ENCODE data around the gene C2orf92. TPM values are rescaled to one million over a fixed set of nuclear protein-coding genes. Genes with fewer than 3 reads are reported as not detected.
A peak's percentile ranks its signal among the peaks of the same experiment; 100 is the strongest.

The C2orf92 gene
- total RNA-seq, 3 donors from 2014 or later (not counting 1 experiment from before 2014, with no cell fraction given), result 13.4 to 20.9 (median 16.1) TPM

GRCh38 chr2:97673915-97674283 is 4.4 kb downstream of the C2orf92 start:
- Mint-ChIP-seq H3K27ac (no peak overlapping the region), H3K4me3 (no peak overlapping the region), H3K27me3 (ENCODE audit: low read depth in 2 of 2) (peaks cover 6 to 22% of the 10 kb centered on the region in 2 donors), H3K4me1 (no peaks in the 10 kb centered on the region), H3K36me3 (no peaks in the 10 kb centered on the region), H3K9me3 (no peaks in the 10 kb centered on the region)
- intact Hi-C loops (cut with micrococcal nuclease), result no loop called here
- Histone ChIP-seq H3K4me3 (ENCODE audit: low read length) (no peak overlapping the region), H3K27ac (ENCODE audit: low read length) (no peak overlapping the region), H3K27me3 (ENCODE audit: control insufficient read depth, insufficient read depth, low read length) (no peaks in the 10 kb centered on the region), H3K9me3 (ENCODE audit: control insufficient read depth, insufficient read depth, low read length) (no peaks in the 10 kb centered on the region), H3K36me3 (ENCODE audit: control insufficient read depth, insufficient read depth, low read length) (no peaks in the 10 kb centered on the region), H3K4me1 (ENCODE audit: control insufficient read depth, insufficient read depth, low read length) (no peaks in the 10 kb centered on the region)
- TF ChIP-seq CTCF (IDR thresholded peaks at IDR 0.05), result no peak
- peak in 1 of 3 donors; percentile 29 for ATAC-seq
- DNase-seq, result no peak
- 30% methylated on average over 8 of the region's 8 CpGs for WGBS (ENCODE audit: insufficient coverage)

- no peaks in the 10 kb centered on the region for H3K36me3 Mint-ChIP-seq
- no peaks in the 10 kb centered on the region for H3K9me3 ChIP-seq (ENCODE audit: control insufficient read depth, insufficient read depth, low read length)
- H3K36me3 ChIP-seq (ENCODE audit: control insufficient read depth, insufficient read depth, low read length), result no peaks in the 10 kb centered on the region
- no peak overlapping the region for H3K4me3 Mint-ChIP-seq
- no peaks in the 10 kb centered on the region for H3K27me3 ChIP-seq (ENCODE audit: control insufficient read depth, insufficient read depth, low read length)
- H3K4me1 ChIP-seq (ENCODE audit: control insufficient read depth, insufficient read depth, low read length), result no peaks in the 10 kb centered on the region
- ATAC-seq (no peak), DNase-seq (no peak)
- H3K4me3 ChIP-seq (ENCODE audit: low read length), result no peak overlapping the region
- H3K4me1 Mint-ChIP-seq, result no peaks in the 10 kb centered on the region
- intact Hi-C loops (cut with micrococcal nuclease), result no loop called here
- WGBS (ENCODE audit: insufficient coverage), result 86% methylated on average over 5 of the region's 5 CpGs
- no peak overlapping the region for H3K27ac ChIP-seq (ENCODE audit: low read length)
- H3K27ac Mint-ChIP-seq, result no peak overlapping the region
- H3K27me3 Mint-ChIP-seq (ENCODE audit: low read depth in 2 of 2), result peaks cover 6 to 29% of the 10 kb centered on the region in 2 donors
- no peak for TF ChIP-seq CTCF (IDR thresholded peaks at IDR 0.05)
- no peaks in the 10 kb centered on the region for H3K9me3 Mint-ChIP-seq
Observed at GRCh38 chr2:97675430-97676113, 6.1 kb downstream of the C2orf92 start.

GRCh38 chr2:97676620-97677019 is 7.1 kb downstream of the C2orf92 start:
- TF ChIP-seq CTCF (IDR thresholded peaks at IDR 0.05), result no peak
- H3K4me1 Mint-ChIP-seq, result no peaks in the 10 kb centered on the region
- no peak for ATAC-seq
- 100% methylated on average over 1 of the region's 1 CpG for WGBS (ENCODE audit: insufficient coverage)
- Histone ChIP-seq H3K4me1 (ENCODE audit: control insufficient read depth, insufficient read depth, low read length) (no peaks in the 10 kb centered on the region), H3K9me3 (ENCODE audit: control insufficient read depth, insufficient read depth, low read length) (no peaks in the 10 kb centered on the region), H3K27me3 (ENCODE audit: control insufficient read depth, insufficient read depth, low read length) (no peaks in the 10 kb centered on the region), H3K27ac (ENCODE audit: low read length) (no peak overlapping the region), H3K36me3 (ENCODE audit: control insufficient read depth, insufficient read depth, low read length) (no peaks in the 10 kb centered on the region), H3K4me3 (ENCODE audit: low read length) (no peak overlapping the region)
- H3K36me3 Mint-ChIP-seq, result no peaks in the 10 kb centered on the region
- intact Hi-C loops (cut with micrococcal nuclease), result no loop called here
- H3K27me3 Mint-ChIP-seq (ENCODE audit: low read depth in 2 of 2), result peaks cover 6 to 29% of the 10 kb centered on the region in 2 donors
- DNase-seq, result no peak
- H3K4me3 Mint-ChIP-seq, result no peak overlapping the region
- H3K27ac Mint-ChIP-seq, result no peak overlapping the region
- H3K9me3 Mint-ChIP-seq, result no peaks in the 10 kb centered on the region

- H3K27ac Mint-ChIP-seq, result no peak overlapping the region
- intact Hi-C loops (cut with micrococcal nuclease), result no loop called here
- TF ChIP-seq CTCF (IDR thresholded peaks at IDR 0.05), result no peak
- no peak for ATAC-seq
- no peak overlapping the region for H3K27ac ChIP-seq (ENCODE audit: low read length)
- H3K4me3 ChIP-seq (ENCODE audit: low read length), result no peak overlapping the region
- no peak for DNase-seq
- WGBS (ENCODE audit: insufficient coverage), result 100% methylated on average over 2 of the region's 2 CpGs
- H3K36me3 ChIP-seq (ENCODE audit: control insufficient read depth, insufficient read depth, low read length), result no peaks in the 10 kb centered on the region
- H3K9me3 ChIP-seq (ENCODE audit: control insufficient read depth, insufficient read depth, low read length), result no peaks in the 10 kb centered on the region
- H3K4me1 Mint-ChIP-seq, result no peaks in the 10 kb centered on the region
- no peaks in the 10 kb centered on the region for H3K9me3 Mint-ChIP-seq
- H3K27me3 ChIP-seq (ENCODE audit: control insufficient read depth, insufficient read depth, low read length), result no peaks in the 10 kb centered on the region
- no peaks in the 10 kb centered on the region for H3K4me1 ChIP-seq (ENCODE audit: control insufficient read depth, insufficient read depth, low read length)
- peaks cover 6 to 29% of the 10 kb centered on the region in 2 donors for H3K27me3 Mint-ChIP-seq (ENCODE audit: low read depth in 2 of 2)
- H3K4me3 Mint-ChIP-seq, result no peak overlapping the region
- no peaks in the 10 kb centered on the region for H3K36me3 Mint-ChIP-seq
Observed at GRCh38 chr2:97677480-97677879, 8.0 kb downstream of the C2orf92 start.

Data from natural killer cell (primary cell).